NCI-H1417 (cell line): ENCODE data around the gene COL5A3.
"Not testable (repeated sequence)": the region's sequence is repeated elsewhere in the genome, so short reads cannot be mapped to it uniquely, and the experiment has no call there.

Experiments used
- DNase-seq, 3 experiments: peaks; one replicate each; lab custom pipeline; 2025; lab: John Stamatoyannopoulos, UW

COL5A3 gene

GRCh38 chr19:9971166-9971897 is 39.0 kb downstream of the COL5A3 start:
- no peak for DNase-seq

- DNase-seq = no peak
Measured at GRCh38 chr19:9970481-9970880, 39.8 kb downstream of the COL5A3 start.

GRCh38 chr19:9969688-9969975 is 40.7 kb downstream of the COL5A3 start:
- no peak for DNase-seq

GRCh38 chr19:9968820-9969687 is 41.2 kb downstream of the COL5A3 start:
- DNase-seq = no peak

- DNase-seq = no peak
Measured at GRCh38 chr19:9967326-9967725, 43.0 kb downstream of the COL5A3 start.

GRCh38 chr19:9966448-9966847 is 43.9 kb downstream of the COL5A3 start:
- DNase-seq = no peak

- no peak for DNase-seq
Measured at GRCh38 chr19:9966024-9966423, 44.3 kb downstream of the COL5A3 start.

- DNase-seq = no peak
Measured at GRCh38 chr19:9962623-9963290, 47.5 kb downstream of the COL5A3 start.

- no peak for DNase-seq
Measured at GRCh38 chr19:9961103-9961502, 49.2 kb downstream of the COL5A3 start.

- no peak for DNase-seq
Measured at GRCh38 chr19:9958379-9958821, 51.9 kb downstream of the COL5A3 start.

- no peak for DNase-seq
Measured at GRCh38 chr19:9956956-9957355, 53.3 kb downstream of the COL5A3 start.

- DNase-seq = peak in 1 of 3 experiments; percentile 11
Measured at GRCh38 chr19:9953802-9954542, 56.3 kb downstream of the COL5A3 start.

GRCh38 chr19:9952276-9952675 is 58.0 kb downstream of the COL5A3 start:
- no peak for DNase-seq

- DNase-seq = no peak
Measured at GRCh38 chr19:9947441-9947840, 62.9 kb downstream of the COL5A3 start.

- not testable (repeated sequence) for DNase-seq
Measured at GRCh38 chr19:9946528-9947125, 63.7 kb downstream of the COL5A3 start.

- no peak for DNase-seq
Measured at GRCh38 chr19:9945319-9945966, 64.9 kb downstream of the COL5A3 start.

GRCh38 chr19:9943744-9944143 is 66.6 kb downstream of the COL5A3 start:
- DNase-seq = no peak

GRCh38 chr19:9941671-9942070 is 68.6 kb downstream of the COL5A3 start:
- no peak for DNase-seq

- DNase-seq = no peak
Measured at GRCh38 chr19:9941231-9941630, 69.1 kb downstream of the COL5A3 start.

- DNase-seq = no peak
Measured at GRCh38 chr19:9940778-9941177, 69.5 kb downstream of the COL5A3 start.

- DNase-seq = no peak
Measured at GRCh38 chr19:9939301-9939913, 70.9 kb downstream of the COL5A3 start.
